ENCODE data around the gene SFMBT1. TPM values are rescaled to one million over a fixed set of nuclear protein-coding genes. Genes with fewer than 3 reads are reported as not detected.

Gene SFMBT1
- total RNA-seq, 1 donor from 2014 or later = 5.8 TPM

DNA sequence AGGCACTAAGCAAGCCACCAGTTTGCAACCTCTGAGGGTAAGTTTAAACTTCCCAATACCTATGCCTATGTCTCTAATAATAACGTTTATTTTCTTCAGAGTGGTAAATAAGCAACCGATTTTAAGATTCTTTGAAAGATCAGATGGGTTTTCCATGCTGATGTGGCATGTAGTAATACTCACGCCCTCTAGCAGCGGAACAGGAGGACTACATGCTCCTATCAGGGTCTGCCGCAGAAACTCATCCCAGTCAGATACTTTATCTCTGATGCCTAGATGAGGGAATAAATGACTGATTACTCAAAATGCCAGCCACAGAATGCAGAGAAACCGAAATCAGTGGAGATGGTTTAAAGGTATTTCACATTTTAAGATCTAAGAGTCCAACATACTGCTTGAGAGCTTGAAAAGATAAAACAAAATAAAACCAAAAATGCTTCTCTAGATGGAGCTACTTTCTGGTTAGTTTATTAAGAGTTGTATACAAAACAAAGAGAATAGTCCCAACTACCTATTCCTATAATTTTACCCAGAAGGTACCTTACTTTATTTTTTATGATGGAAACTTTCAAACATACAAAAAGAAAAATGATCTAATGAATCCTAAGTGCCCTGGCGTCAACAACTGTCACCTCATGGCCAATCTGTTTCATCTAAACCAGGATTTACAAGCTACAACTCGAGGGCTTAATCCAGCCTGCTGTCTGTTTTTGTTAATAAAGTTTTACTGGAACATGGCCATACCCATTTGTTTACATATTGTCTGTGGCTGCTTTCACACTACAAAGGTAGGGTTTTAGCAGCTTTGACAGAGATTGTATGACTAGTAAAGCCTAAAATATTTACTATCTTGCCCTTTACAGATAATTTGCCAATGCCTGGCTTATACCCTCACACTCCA, 111.0 kb downstream of the SFMBT1 start:
- TF ChIP-seq, protein P1, sequence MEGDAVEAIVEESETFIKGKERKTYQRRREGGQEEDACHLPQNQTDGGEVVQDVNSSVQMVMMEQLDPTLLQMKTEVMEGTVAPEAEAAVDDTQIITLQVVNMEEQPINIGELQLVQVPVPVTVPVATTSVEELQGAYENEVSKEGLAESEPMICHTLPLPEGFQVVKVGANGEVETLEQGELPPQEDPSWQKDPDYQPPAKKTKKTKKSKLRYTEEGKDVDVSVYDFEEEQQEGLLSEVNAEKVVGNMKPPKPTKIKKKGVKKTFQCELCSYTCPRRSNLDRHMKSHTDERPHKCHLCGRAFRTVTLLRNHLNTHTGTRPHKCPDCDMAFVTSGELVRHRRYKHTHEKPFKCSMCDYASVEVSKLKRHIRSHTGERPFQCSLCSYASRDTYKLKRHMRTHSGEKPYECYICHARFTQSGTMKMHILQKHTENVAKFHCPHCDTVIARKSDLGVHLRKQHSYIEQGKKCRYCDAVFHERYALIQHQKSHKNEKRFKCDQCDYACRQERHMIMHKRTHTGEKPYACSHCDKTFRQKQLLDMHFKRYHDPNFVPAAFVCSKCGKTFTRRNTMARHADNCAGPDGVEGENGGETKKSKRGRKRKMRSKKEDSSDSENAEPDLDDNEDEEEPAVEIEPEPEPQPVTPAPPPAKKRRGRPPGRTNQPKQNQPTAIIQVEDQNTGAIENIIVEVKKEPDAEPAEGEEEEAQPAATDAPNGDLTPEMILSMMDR (IDR thresholded peaks at IDR 0.05; ENCODE audit: unreplicated experiment) = peak; percentile 51
- H3K9me3 Mint-ChIP-seq (ENCODE audit: unreplicated experiment) = no peaks in the 10 kb centered on the region
- H3K27me3 Mint-ChIP-seq (ENCODE audit: unreplicated experiment) = no peaks in the 10 kb centered on the region
- peak; percentile 39 for DNase-seq (ENCODE audit: low spot score)
- no peaks in the 10 kb centered on the region for H3K4me1 Mint-ChIP-seq (ENCODE audit: unreplicated experiment)
- no peak overlapping the region for H3K27ac Mint-ChIP-seq (ENCODE audit: unreplicated experiment)
- no peak overlapping the region for H3K4me3 Mint-ChIP-seq (ENCODE audit: unreplicated experiment)
- no peaks in the 10 kb centered on the region for H3K36me3 Mint-ChIP-seq (ENCODE audit: low read depth, unreplicated experiment)

DNA sequence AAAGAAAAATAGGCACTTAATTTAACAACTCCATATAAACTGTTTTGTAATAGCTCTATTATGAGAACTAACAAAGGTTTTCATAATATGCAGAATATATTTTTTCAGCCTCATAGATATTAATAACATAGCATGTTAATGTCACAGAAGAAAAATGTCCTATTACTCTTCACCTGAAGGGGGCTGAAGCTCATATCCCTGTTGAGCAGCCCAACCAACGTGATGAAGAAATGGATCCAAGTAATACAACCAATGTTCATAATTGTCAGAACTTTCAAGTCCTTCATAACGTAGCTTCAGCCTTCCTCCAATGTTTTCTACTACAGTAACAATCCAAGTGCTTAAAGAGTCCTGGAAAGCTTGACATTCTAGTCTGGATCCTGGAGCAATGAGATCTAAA, 114.0 kb downstream of the SFMBT1 start:
- Mint-ChIP-seq H3K9me3 (ENCODE audit: unreplicated experiment) (no peaks in the 10 kb centered on the region), H3K27ac (ENCODE audit: unreplicated experiment) (no peak overlapping the region), H3K4me1 (ENCODE audit: unreplicated experiment) (no peaks in the 10 kb centered on the region), H3K4me3 (ENCODE audit: unreplicated experiment) (no peak overlapping the region), H3K27me3 (ENCODE audit: unreplicated experiment) (no peaks in the 10 kb centered on the region), H3K36me3 (ENCODE audit: low read depth, unreplicated experiment) (no peaks in the 10 kb centered on the region)
- DNase-seq (ENCODE audit: low spot score) = no peak
- TF ChIP-seq, protein P1 (IDR thresholded peaks at IDR 0.05; ENCODE audit: unreplicated experiment) = no peak

DNA sequence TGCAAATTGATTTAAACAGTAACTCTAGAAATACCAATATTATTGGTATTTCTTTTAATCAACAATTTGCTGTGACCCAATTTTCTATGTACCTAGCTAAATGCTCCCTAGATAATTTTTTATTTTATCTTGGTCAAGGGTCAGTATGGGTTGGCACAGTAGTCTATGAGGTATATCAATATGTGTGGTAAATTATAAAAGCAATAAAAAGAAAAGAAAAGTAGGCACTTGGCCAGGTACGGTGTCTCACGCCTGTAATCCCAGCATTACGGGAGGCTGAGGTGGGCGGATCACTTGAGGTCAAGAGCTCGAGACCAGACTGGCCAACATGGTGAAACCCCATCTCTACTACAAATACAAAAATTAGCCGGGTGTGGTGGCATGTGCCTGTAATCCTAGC, 114.5 kb downstream of the SFMBT1 start:
- H3K9me3 Mint-ChIP-seq (ENCODE audit: unreplicated experiment) = no peaks in the 10 kb centered on the region
- TF ChIP-seq, protein P1 (IDR thresholded peaks at IDR 0.05; ENCODE audit: unreplicated experiment) = no peak
- DNase-seq (ENCODE audit: low spot score) = no peak
- no peak overlapping the region for H3K27ac Mint-ChIP-seq (ENCODE audit: unreplicated experiment)
- no peak overlapping the region for H3K4me3 Mint-ChIP-seq (ENCODE audit: unreplicated experiment)
- H3K27me3 Mint-ChIP-seq (ENCODE audit: unreplicated experiment) = no peaks in the 10 kb centered on the region
- no peaks in the 10 kb centered on the region for H3K4me1 Mint-ChIP-seq (ENCODE audit: unreplicated experiment)
- no peaks in the 10 kb centered on the region for H3K36me3 Mint-ChIP-seq (ENCODE audit: low read depth, unreplicated experiment)

DNA sequence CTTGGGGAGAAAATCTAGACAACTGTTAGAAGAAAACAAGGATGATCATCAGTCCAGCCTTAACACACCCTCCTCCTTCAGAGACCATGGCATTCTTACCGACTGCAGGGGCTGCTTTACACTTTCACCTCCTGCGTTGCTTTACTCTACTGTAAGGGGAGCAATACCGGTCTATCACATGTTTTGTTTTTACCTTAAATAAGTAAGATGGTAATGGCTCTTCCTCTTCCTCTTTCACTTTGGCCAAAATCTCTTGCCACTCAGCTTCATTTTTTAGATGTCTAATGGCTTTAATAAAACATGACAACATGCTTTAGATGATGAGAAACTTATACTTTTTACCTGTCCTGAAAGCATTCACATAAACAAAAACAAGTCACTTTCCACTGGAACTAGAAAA, 115.1 kb downstream of the SFMBT1 start:
- no peaks in the 10 kb centered on the region for H3K27me3 Mint-ChIP-seq (ENCODE audit: unreplicated experiment)
- no peak overlapping the region for H3K4me3 Mint-ChIP-seq (ENCODE audit: unreplicated experiment)
- no peak for DNase-seq (ENCODE audit: low spot score)
- H3K9me3 Mint-ChIP-seq (ENCODE audit: unreplicated experiment) = no peaks in the 10 kb centered on the region
- H3K27ac Mint-ChIP-seq (ENCODE audit: unreplicated experiment) = no peak overlapping the region
- TF ChIP-seq, protein P1 (IDR thresholded peaks at IDR 0.05; ENCODE audit: unreplicated experiment) = no peak
- H3K4me1 Mint-ChIP-seq (ENCODE audit: unreplicated experiment) = no peaks in the 10 kb centered on the region
- no peaks in the 10 kb centered on the region for H3K36me3 Mint-ChIP-seq (ENCODE audit: low read depth, unreplicated experiment)

DNA sequence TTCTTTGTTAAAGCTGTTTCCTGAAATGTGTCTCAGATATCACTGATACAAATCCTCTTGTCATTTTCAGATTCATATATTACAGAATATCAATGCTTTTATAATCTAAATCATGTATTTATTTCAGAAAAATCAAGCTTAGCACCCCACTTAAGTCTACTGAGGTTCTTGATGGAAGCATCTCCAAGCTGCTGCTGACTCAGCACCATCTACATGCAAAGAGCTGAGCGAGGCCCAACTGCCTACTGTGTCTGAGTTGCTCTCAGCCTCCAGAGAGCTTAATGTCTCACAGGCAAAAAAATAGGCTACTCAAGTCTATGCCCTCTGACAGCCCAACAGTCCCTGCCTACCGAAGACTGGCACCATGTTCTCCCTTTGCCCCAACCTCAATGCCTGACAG, 119.3 kb downstream of the SFMBT1 start:
- no peak overlapping the region for H3K4me3 Mint-ChIP-seq (ENCODE audit: unreplicated experiment)
- TF ChIP-seq, protein P1 (IDR thresholded peaks at IDR 0.05; ENCODE audit: unreplicated experiment) = no peak
- H3K36me3 Mint-ChIP-seq (ENCODE audit: low read depth, unreplicated experiment) = no peaks in the 10 kb centered on the region
- DNase-seq (ENCODE audit: low spot score) = no peak
- H3K4me1 Mint-ChIP-seq (ENCODE audit: unreplicated experiment) = peaks cover 6% of the 10 kb centered on the region
- H3K27me3 Mint-ChIP-seq (ENCODE audit: unreplicated experiment) = no peaks in the 10 kb centered on the region
- no peaks in the 10 kb centered on the region for H3K9me3 Mint-ChIP-seq (ENCODE audit: unreplicated experiment)
- no peak overlapping the region for H3K27ac Mint-ChIP-seq (ENCODE audit: unreplicated experiment)

All from endothelial cell (in vitro differentiated cells).